SK-N-SH treated with all-trans-retinoic acid at 6 μM for 48 hours (cell line): ENCODE results near the gene CPAMD8.

Experiments
- CREB5 ChIP-seq: fragments of 250-450 bp; sonication (Bioruptor Pico); IDR thresholded peaks from 2 replicates; pipeline ENCODE4 v1.5.1; 2020; ENCODE audit warnings: low read depth, mild to moderate bottlenecking, moderate library complexity
- CSDC2 ChIP-seq: fragments of 250-450 bp; sonication (Bioruptor Pico); IDR thresholded peaks from 2 replicates; pipeline ENCODE4 v1.5.0; 2020; ENCODE audit warnings: mild to moderate bottlenecking, moderate library complexity
- CSRNP3 ChIP-seq: fragments of 250-450 bp; sonication (Bioruptor Pico); IDR thresholded peaks from 2 replicates; pipeline ENCODE4 v1.5.1; 2021; ENCODE audit warnings: mild to moderate bottlenecking, moderate library complexity
- PATZ1 ChIP-seq: fragments of 250-450 bp; sonication (Bioruptor Pico); IDR thresholded peaks from 2 replicates; pipeline ENCODE4 v1.8.0; 2020; ENCODE audit warnings: mild to moderate bottlenecking, moderate library complexity, borderline replicate concordance
- POU6F1 ChIP-seq: fragments of 250-450 bp; sonication (Bioruptor Pico); IDR thresholded peaks from 2 replicates; pipeline ENCODE4 v1.8.0; 2021; ENCODE audit warnings: low read depth, mild to moderate bottlenecking, moderate library complexity, borderline replicate concordance
- RARB ChIP-seq: fragments of 250-450 bp; sonication (Bioruptor Pico); IDR thresholded peaks from 2 replicates; pipeline ENCODE4 v1.8.0; 2021; ENCODE audit warnings: mild to moderate bottlenecking, moderate library complexity
- TCF4 ChIP-seq: fragments of 250-450 bp; sonication (Bioruptor Pico); IDR thresholded peaks from 2 replicates; pipeline ENCODE4 v1.8.0; 2021; ENCODE audit warnings: mild to moderate bottlenecking, moderate library complexity, borderline replicate concordance

- TF ChIP-seq CREB5 (no peak), CSDC2 (CRISPR knock-in tag) (no peak), TCF4 (CRISPR knock-in tag) (no peak), PATZ1 (no peak), RARB (no peak), POU6F1 (CRISPR knock-in tag) (no peak), CSRNP3 (no peak)
Observed at GRCh38 chr19:16942583-16942982, 84.0 kb downstream of the CPAMD8 start.
